HG02981 (cell line): ENCODE results near the gene TYMP.
"Not testable (repeated sequence)": the region's sequence is repeated elsewhere in the genome, so short reads cannot be mapped to it uniquely, and the experiment has no call there.

ENCODE experiments used
- ATAC-seq: cut with Tn5 transposase; IDR thresholded peaks from one replicate; pipeline ENCODE4 v1.9.1; 2021; ENCODE audit warnings: mild to moderate bottlenecking, moderate library complexity; ENCODE audit not compliant: unreplicated experiment

TYMP gene

GRCh38 chr22:50525858-50526107 is 4.0 kb downstream of the TYMP start:
- ATAC-seq = no peak

- ATAC-seq = peak; percentile 32
These were observed 4.5 kb downstream of the TYMP start, which contains the start of gene SCO2 for GRCh38 chr22:50525104-50525857. Gene SCO2, minus strand, starts transcription at chr22:50525598. Its CDS starts 1,187 bp downstream, at chr22:50524411.

GRCh38 chr22:50524676-50525103 is 5.1 kb downstream of the TYMP start:
- no peak for ATAC-seq

GRCh38 chr22:50523806-50524675 is 5.8 kb downstream of the TYMP start:
- ATAC-seq = no peak

GRCh38 chr22:50523458-50523805 is 6.4 kb downstream of the TYMP start:
- ATAC-seq = no peak

GRCh38 chr22:50522806-50523438 is 6.9 kb downstream of the TYMP start:
- ATAC-seq = no peak

GRCh38 chr22:50522208-50522805 is 7.5 kb downstream of the TYMP start:
- ATAC-seq = no peak

- ATAC-seq = no peak
These were observed 8.1 kb downstream of the TYMP start for GRCh38 chr22:50521710-50522109.

- ATAC-seq = no peak
These were observed 8.9 kb downstream of the TYMP start for GRCh38 chr22:50520826-50521453.

GRCh38 chr22:50520184-50520583 is 9.6 kb downstream of the TYMP start:
- not testable (repeated sequence) for ATAC-seq

GRCh38 chr22:50519151-50519550 is 10.7 kb downstream of the TYMP start:
- no peak for ATAC-seq

- no peak for ATAC-seq
These were observed 11.2 kb downstream of the TYMP start for GRCh38 chr22:50518606-50519005.

- no peak for ATAC-seq
These were observed 12.1 kb downstream of the TYMP start for GRCh38 chr22:50517495-50518260.

- no peak for ATAC-seq
These were observed 12.9 kb downstream of the TYMP start for GRCh38 chr22:50516891-50517290.

GRCh38 chr22:50516068-50516467 is 13.7 kb downstream of the TYMP start:
- ATAC-seq = no peak

GRCh38 chr22:50513175-50513574 is 16.6 kb downstream of the TYMP start:
- ATAC-seq = no peak

- ATAC-seq = no peak
These were observed 20.9 kb downstream of the TYMP start for GRCh38 chr22:50508897-50509296.

- peak; percentile 61 for ATAC-seq
These were observed 21.6 kb downstream of the TYMP start, which contains the start of gene NCAPH2 for GRCh38 chr22:50507991-50508884. Gene NCAPH2, plus strand, starts transcription at chr22:50508224. Its CDS starts 114 bp downstream, at chr22:50508338.

- peak; percentile 46 for ATAC-seq
These were observed 22.3 kb downstream of the TYMP start, which contains the start of gene LMF2 for GRCh38 chr22:50507421-50507990. Gene LMF2, minus strand, starts transcription at chr22:50507702. Its CDS starts 27 bp downstream, at chr22:50507675.
